Neural cell (in vitro differentiated cells): ENCODE measurements around the gene SEMA6C. TPM values are rescaled to one million over a fixed set of nuclear protein-coding genes. Genes with fewer than 3 reads are reported as not detected.

Experiments
- H2AFZ ChIP-seq: fragments of 200-600, 300-800 bp; sonication (generic), shearing (Covaris generic); 2 replicates; pipeline ENCODE4 v1.6.0; 2014; ENCODE audit warnings: low read depth, mild to moderate bottlenecking, antibody characterized with exemption, low read length, moderate library complexity
- H3F3A ChIP-seq: fragments of 200-600 bp; shearing (Covaris generic); 2 replicates; pipeline ENCODE4 v1.6.1; 2016; ENCODE audit warnings: mild to moderate bottlenecking, moderate library complexity, mixed read lengths, antibody characterized with exemption, low read length; ENCODE audit not compliant: insufficient read depth, poor library complexity, severe bottlenecking
- H3K27ac ChIP-seq: fragments of 200-600, 300-800 bp; sonication (generic), shearing (Covaris generic); 2 replicates; pipeline ENCODE4 v1.5.1; 2014; ENCODE audit warnings: mild to moderate bottlenecking, low read length, moderate library complexity
- H3K27me3 ChIP-seq: fragments of 300-800, 200-600 bp; sonication (generic), shearing (Covaris generic); 2 replicates; pipeline ENCODE4 v1.6.0; 2014; ENCODE audit warnings: mild to moderate bottlenecking, low read depth, low read length, moderate library complexity; ENCODE audit not compliant: insufficient read depth
- H3K36me3 ChIP-seq: fragments of 300-800, 200-600 bp; sonication (generic), shearing (Covaris generic); 2 replicates; pipeline ENCODE4 v1.5.1; 2014; ENCODE audit warnings: mild to moderate bottlenecking, antibody characterized with exemption, low read length, moderate library complexity; ENCODE audit not compliant: insufficient read depth
- H3K4me2 ChIP-seq: fragments of 300-800, 200-600 bp; sonication (generic), shearing (Covaris generic); 2 replicates; pipeline ENCODE4 v1.6.0; 2014; ENCODE audit warnings: mild to moderate bottlenecking, low read length
- H3K4me3 ChIP-seq: fragments of 300-800, 200-600 bp; sonication (generic), shearing (Covaris generic); 2 replicates; pipeline ENCODE4 v1.5.1; 2014; ENCODE audit warnings: mild to moderate bottlenecking, low read length, moderate library complexity
- H3K79me2 ChIP-seq: fragments of 200-600 bp; shearing (Covaris generic); replicated peaks from 2 replicates; pipeline ENCODE4 v1.6.0; 2014; ENCODE audit warnings: mild to moderate bottlenecking, low read length, moderate library complexity; ENCODE audit not compliant: insufficient read depth
- H3K9ac ChIP-seq: fragments of 300-800, 200-600 bp; sonication (generic), shearing (Covaris generic); 2 replicates; pipeline ENCODE4 v1.6.1; 2016; ENCODE audit warnings: mild to moderate bottlenecking, low read length, mixed read lengths
- H3K9me2 ChIP-seq: fragments of 200-600 bp; shearing (Covaris generic); 2 replicates; pipeline ENCODE4 v1.6.1; 2016; ENCODE audit warnings: mild to moderate bottlenecking, low read length, mixed read lengths; ENCODE audit not compliant: insufficient read depth
- H3K9me3 ChIP-seq: fragments of 200-600, 300-800 bp; sonication (generic), shearing (Covaris generic); 2 replicates; pipeline ENCODE4 v1.6.1; 2016; ENCODE audit warnings: mild to moderate bottlenecking, mixed run types, low read length, moderate library complexity, mixed read lengths
- H4K20me1 ChIP-seq: fragments of 200-600 bp; shearing (Covaris generic); 2 replicates; pipeline ENCODE4 v1.6.1; 2016; ENCODE audit warnings: mild to moderate bottlenecking, mixed run types; ENCODE audit not compliant: insufficient read depth
- CTCF ChIP-seq: fragments of 450-650 bp; IDR thresholded peaks from 2 replicates; pipeline ENCODE4 v1.5.1; 2014; ENCODE audit warnings: antibody characterized with exemption, mild to moderate bottlenecking, moderate library complexity; ENCODE audit not compliant: poor library complexity, severe bottlenecking
- EP300 ChIP-seq: fragments of 450-650 bp; conservative IDR thresholded peaks from 2 replicates; pipeline ENCODE4 v1.6.1; 2014; ENCODE audit warnings: antibody characterized with exemption, mild to moderate bottlenecking, moderate library complexity; ENCODE audit not compliant: poor library complexity, severe bottlenecking
- EZH2 ChIP-seq: fragments of 200-600, 300-800 bp; shearing (Covaris generic), sonication (generic); IDR thresholded peaks from 2 replicates; pipeline ENCODE4 v1.6.1; 2014; ENCODE audit warnings: antibody characterized with exemption, low read length, borderline replicate concordance, mild to moderate bottlenecking; ENCODE audit not compliant: insufficient read depth, poor library complexity, severe bottlenecking
- MXI1 ChIP-seq: fragments of 450-650 bp; conservative IDR thresholded peaks from 2 replicates; pipeline ENCODE4 v1.6.1; 2014; ENCODE audit warnings: antibody characterized with exemption, mild to moderate bottlenecking; ENCODE audit not compliant: poor library complexity, severe bottlenecking
- POLR2AphosphoS5 ChIP-seq: IDR thresholded peaks from 2 replicates; pipeline ENCODE4 v1.6.1; 2012
- RAD21 ChIP-seq: fragments of 450-650 bp; conservative IDR thresholded peaks from 2 replicates; pipeline ENCODE4 v1.6.1; 2014; ENCODE audit warnings: antibody characterized with exemption, mild to moderate bottlenecking, moderate library complexity
- REST ChIP-seq: IDR thresholded peaks from 2 replicates; pipeline ENCODE4 v1.6.1; 2012; ENCODE audit warnings: borderline replicate concordance
- SMC3 ChIP-seq: fragments of 450-650 bp; conservative IDR thresholded peaks from 2 replicates; pipeline ENCODE4 v1.6.1; 2014; ENCODE audit warnings: antibody characterized with exemption, mild to moderate bottlenecking, moderate library complexity; ENCODE audit not compliant: poor library complexity
- TAF1 ChIP-seq: IDR thresholded peaks from 2 replicates; pipeline ENCODE4 v1.6.1; 2012; ENCODE audit warnings: low read depth
- polyA plus RNA-seq: library from polyadenylated mRNA; depleted of rRNA; stranded (reverse); fragments of >200 nt; gene quantifications from 2 replicates; pipeline ENCODE4 v1.2.3, GENCODE V29; 2014

Gene SEMA6C
- polyA plus RNA-seq, 1 donor from 2014 or later: 32.5 TPM

DNA sequence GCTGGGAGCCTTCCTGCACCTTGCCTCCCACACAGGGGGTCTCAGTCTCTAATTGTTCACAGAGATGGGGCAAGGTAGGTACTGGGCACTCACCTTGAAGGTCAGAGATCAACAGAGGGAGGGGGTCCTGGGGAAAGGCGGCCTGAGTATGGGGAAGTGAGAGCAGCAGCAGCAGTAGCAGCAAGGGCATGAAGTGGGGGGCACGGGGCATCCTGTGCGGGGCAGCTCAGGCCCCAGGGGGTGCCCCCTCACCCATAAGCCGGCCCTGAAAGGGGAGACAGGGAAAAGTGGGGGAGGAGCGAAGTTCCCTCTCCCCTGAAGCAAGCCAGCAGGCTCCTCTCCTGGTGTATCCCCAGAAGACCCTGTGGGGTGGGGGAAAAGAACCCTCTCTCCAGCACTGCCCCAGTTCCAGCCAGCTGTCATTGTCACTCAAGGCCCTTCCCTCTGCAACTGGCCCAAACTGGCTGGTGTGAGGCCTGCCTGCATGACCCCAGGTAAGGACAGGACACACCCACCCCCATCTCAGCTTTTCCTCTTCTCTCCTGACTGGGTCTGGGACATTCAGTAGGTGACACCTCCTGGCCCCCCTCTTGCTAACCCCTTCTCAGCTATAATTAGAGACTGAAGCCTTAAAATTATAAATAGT lies 3.9 kb downstream of the SEMA6C start:
- Histone ChIP-seq H3K4me3 (peak overlapping the region; percentile 100), H3K36me3 (no peaks in the 10 kb centered on the region), H3K4me2 (no peak overlapping the region), H2AFZ (no peak overlapping the region), H3K9ac (no peak overlapping the region), H4K20me1 (peaks cover 7% of the 10 kb centered on the region), H3K27me3 (no peaks in the 10 kb centered on the region), H3F3A (no peaks in the 10 kb centered on the region), H3K79me2 (peaks cover 41% of the 10 kb centered on the region), H3K9me2 (no peaks in the 10 kb centered on the region), H3K9me3 (no peaks in the 10 kb centered on the region), H3K27ac (no peak overlapping the region)
- TF ChIP-seq MXI1 (no peak), EZH2 (no peak), EP300 (no peak), CTCF (no peak), SMC3 (no peak), POLR2AphosphoS5 (no peak), REST (no peak), TAF1 (no peak), RAD21 (no peak)

DNA sequence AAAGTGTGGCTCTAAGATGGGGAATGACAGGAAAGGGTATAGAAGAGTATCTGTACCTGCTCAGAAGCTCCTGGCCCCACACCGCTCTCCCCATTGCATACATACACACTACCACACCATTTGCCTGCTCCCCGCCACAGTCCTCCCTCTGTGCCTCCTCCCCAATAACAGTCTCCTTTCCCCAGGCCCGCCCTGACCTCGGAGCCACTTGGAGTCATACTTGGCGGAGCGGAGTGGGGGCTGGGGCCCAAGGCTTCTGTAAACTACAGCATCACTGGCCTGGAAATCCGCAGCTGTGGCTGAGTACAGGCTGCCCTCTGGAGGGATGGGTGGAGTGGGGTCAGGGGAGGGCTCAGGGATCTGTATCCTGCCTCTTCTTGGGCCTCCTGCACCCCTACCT lies 8.6 kb downstream of the SEMA6C start:
- H3K27me3 ChIP-seq: no peaks in the 10 kb centered on the region

More for the DNA sequence above, 8.6 kb downstream of the SEMA6C start:
- H3F3A ChIP-seq: no peaks in the 10 kb centered on the region
- H3K9me2 ChIP-seq: no peaks in the 10 kb centered on the region
- peaks cover 4% of the 10 kb centered on the region for H3K79me2 ChIP-seq
- TF ChIP-seq EP300 (no peak), REST (no peak)
- no peaks in the 10 kb centered on the region for H4K20me1 ChIP-seq
- no peak overlapping the region for H2AFZ ChIP-seq
- no peak overlapping the region for H3K4me3 ChIP-seq
- H3K9me3 ChIP-seq: no peaks in the 10 kb centered on the region
- peaks cover 6% of the 10 kb centered on the region for H3K36me3 ChIP-seq
- no peak overlapping the region for H3K27ac ChIP-seq
- no peak overlapping the region for H3K4me2 ChIP-seq
- H3K9ac ChIP-seq: no peak overlapping the region
